Stimulated activated CD4-positive, alpha-beta T cell treated with anti-CD3 and anti-CD28 coated beads, TNF-alpha, amount 100 ng/mL, for 4 hours (primary cell): ENCODE measurements around the gene SLC6A3.
"Not testable (repeated sequence)": the region's sequence is repeated elsewhere in the genome, so short reads cannot be mapped to it uniquely, and the experiment has no call there.

Source experiments
- DNase-seq, 3 experiments: peaks; one replicate each; pipeline ENCODE4 v3.0.0-alpha.2; 2020; ENCODE audit warnings: low read depth in 3 of 3

Gene SLC6A3

DNA sequence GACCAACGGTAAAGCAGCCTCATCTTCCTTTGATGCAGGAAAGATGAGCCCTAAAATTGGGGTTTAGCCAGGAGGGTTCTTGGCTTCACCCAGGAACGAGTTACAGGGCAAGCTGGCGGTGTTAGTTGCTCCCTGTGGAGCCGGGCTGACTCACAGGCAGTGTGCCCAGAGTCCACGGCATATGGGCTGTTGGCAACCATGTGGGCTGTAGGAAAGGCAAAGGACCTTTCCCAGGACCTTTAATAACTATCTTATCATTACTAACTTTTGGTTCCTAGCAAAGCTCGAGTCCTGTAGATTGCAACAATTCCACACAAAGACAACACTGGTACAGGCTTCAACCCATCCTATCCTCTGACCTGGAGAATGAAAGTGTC is 70.6 kb downstream of the SLC6A3 start:
- no peak for DNase-seq

DNA sequence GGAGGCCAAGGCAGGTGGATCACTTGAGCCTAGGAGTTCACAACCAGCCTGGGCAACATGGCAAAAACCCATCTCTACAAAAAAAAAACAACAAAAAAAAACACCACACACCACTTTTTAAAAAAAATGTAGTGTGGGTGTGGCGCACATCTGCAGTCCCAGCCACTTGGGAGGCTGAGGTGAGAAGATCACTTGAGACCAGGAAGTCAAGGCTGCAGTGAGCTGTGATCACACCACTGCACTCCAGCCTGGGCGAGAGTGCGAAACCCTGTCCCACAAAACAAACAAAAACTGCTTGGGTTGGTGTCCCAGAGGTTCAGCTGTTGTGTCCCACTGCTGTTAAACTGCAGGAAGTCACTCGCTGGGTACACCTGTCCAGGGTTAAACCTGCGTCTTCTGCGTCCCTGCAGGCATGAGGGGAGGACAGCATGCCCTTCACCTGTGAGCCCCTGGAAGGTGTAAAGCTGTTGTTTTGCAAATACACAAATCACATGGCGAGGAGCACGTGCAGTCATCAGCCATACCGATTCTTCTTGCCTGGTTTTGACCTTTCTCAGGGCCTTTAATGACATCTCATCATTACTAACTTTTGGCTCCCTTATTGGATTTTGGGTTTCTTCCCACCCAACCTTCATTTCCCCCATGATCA is 71.1 kb downstream of the SLC6A3 start:
- DNase-seq, result no peak

DNA sequence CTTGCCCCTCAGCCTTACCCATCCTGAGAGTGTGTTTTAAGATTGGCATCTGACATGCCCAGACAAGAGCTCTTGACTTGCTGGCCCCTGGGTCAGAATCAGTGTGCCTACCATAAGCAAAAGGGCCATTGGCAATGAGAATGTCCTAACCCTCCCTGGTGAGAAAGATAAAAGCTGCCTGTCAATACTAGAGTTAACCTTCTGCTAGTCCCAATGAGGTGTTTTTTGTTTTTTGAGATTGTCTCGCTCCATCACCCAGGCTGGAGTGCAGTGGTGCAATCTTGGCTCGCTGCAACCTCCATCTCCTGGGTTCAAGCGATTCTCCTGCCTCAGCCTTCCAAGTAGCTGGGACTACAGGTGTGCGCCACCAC is 73.3 kb downstream of the SLC6A3 start:
- not testable (repeated sequence) for DNase-seq

DNA sequence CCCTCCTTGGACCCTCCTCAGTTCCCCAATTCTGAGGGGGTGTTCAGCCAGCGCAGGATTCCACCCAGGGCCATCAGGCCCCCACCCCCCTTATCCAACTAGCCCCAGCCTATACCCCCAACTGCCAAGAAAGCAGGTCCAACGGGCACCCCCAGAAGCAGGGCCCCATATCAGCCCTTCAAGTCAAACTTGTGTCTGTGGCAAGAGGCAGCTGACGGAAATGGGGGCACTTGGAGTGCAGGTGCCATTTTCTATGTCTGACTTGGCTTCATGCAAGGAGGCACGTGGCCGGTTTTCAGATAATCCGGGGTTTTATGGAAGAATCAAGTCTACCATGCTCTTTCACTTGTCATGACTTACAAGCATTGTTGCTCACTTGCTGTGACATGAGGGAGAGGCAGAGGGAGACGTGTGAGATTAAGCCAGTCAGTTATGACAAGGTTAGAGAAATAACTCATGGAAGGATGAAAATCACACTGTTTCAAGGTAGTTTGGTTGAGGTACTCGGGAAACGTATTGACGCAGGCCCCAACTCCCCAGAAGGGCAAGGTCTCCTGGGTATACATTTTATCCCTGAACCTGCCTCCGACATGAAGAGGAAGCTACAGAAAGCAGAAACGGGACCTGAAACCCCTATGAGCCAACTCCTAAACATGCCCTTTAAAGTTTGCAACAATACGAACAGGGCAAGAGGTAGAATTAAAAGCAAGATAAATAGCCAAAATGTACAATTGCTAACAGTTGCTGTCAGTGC is 73.8 kb downstream of the SLC6A3 start:
- DNase-seq, result no peak

DNA sequence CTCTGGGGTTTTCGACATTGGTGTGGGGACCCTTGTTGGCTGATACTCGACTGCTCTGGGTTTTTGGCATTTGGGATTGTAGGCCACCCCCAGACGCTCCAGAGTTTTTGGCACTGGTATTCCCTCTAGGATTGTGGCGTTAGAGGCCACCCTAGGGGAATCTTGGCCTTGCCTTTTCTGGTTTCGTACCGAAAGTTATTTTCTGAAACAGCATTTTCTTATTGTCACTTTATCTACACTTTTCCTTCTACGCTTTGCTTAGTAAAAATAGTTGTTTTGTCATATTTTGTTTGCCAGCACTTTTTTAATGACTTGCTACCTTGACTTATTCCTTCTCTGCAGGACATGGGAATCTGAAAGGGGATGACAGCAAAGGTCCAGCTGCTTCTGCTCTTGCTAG is 75.2 kb downstream of the SLC6A3 start:
- no peak for DNase-seq

DNA sequence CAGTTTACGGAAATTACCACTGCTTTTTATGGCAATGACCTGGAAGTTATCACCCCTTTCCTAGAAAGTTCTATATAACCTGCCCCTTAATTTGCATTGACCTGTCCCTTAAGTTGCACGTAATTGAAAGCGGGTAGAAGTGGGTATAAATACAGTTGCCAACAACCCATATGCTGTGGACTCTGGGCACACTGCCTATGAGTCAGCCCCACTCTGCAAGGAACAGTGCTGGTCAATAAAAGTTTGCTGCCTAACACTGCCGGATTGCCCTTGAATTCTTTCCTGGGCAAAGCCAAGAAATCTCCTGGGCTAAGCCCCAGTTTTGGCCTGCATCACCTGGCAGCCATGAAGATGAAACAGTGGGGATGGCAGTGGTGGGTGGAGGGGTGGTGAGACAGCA is 76.5 kb downstream of the SLC6A3 start:
- DNase-seq, result no peak

DNA sequence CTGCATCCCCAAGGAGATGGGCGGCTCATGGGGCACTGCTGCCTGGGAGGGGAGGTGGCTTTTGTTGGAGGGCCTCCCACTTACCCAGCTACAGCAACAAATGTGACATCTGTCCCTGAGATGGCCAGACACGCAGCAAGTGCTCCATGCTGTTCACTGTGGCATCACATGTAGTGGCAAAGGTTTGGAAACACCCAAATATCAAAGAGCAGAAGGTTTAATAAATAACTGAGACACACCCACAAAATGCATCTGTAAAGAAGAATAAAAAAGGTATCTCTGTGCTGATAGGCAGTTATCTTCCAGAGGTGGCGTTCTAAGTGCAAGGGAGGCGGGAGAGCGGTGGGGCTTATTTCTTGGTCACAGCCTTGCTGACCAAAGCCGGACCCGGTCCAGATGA is 77.0 kb downstream of the SLC6A3 start:
- DNase-seq, result no peak

DNA sequence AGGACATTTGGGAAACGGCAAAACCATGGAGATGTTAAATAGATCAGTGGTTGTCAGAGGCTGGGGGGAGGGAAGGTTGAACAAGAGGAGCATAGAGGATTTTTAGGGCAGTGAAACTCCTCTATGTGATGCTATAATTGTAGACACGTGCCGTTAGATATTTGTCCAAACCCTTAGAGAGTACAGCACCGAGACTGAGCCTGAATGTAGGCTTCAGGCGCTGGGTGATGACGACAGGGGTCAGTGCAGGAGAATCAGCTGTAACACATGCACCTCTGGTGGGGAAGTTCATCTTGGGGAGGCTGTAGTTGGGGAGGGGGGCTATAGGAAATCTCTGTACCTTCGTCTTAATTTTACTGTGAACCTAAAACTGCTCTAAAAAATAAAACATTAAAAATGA is 78.1 kb downstream of the SLC6A3 start:
- no peak for DNase-seq

DNA sequence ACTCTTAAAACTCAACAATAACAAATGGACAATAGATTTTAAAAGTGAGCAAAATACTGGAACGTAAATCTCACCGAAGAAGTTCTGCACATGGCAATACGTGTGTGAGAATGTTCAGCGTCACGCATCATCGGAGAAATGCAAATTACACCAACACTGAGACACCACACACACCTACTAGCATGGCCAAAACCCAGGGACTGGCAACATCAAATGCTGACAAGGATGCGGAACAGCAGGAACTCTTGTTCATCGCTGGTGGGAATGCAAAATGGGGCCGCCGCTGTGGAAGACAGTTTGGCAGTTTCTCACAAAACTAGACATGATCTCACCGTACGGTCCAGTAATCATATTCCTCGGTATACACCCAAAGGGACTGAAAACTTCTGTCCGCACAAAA is 78.7 kb downstream of the SLC6A3 start:
- no peak for DNase-seq

DNA sequence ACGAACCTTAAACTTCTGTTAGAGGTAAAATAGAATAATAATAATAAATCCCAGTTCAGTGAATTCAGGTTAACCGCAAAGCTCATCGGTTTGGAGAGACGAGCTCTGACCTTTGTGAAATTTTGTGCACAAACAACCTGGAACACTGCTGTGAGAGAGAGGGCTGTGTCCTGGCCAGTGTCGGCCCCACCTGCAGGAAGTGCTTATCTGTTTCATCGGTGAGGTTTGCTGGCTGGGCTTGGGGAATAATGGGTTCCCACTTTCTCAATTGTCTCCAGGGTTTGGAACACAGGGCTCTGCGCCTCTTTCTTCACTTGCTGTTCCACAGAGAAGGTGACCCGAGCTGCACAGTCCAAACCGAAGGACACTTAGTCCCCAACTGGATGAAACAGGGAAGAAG is 81.0 kb downstream of the SLC6A3 start:
- no peak for DNase-seq

DNA sequence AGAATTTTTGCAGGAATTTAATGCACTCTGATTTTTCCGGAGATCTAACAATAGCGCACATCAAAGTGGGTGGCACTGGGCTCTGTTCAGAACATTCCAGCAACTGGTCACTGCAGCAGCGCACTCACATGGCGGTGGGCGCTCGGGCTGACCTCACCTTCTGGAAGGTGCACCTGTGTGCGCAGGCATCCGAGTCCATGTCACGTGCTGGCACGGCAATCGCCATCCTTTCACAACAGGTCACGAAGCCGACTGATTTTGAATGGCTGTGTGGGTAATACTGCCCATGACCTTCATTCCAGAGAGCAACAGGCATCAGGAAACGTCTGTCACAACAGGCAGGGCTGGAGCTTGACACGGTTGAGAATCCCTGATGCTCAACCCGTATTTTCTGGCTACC is 81.7 kb downstream of the SLC6A3 start:
- DNase-seq, result no peak

DNA sequence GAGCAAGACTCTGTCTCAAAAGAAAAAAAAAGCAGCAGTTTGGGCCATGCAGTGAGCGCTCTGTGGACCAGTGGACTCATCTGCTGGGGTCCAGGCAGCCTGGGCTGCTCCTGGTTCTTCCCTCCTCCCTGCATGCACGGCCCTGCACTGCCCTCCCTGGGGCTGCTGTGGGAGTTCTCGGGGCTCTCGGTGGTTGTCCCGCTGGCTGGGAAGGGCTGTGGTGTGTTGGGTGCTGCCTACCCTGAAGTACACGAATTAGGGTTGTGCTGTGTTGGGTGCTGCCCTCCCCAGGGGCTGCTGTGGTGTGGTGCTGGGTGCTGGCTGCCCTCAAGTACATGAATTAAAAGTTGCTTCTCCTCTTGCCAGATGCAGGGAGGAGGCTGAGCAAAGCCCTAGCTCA is 82.1 kb downstream of the SLC6A3 start:
- DNase-seq, result no peak

DNA sequence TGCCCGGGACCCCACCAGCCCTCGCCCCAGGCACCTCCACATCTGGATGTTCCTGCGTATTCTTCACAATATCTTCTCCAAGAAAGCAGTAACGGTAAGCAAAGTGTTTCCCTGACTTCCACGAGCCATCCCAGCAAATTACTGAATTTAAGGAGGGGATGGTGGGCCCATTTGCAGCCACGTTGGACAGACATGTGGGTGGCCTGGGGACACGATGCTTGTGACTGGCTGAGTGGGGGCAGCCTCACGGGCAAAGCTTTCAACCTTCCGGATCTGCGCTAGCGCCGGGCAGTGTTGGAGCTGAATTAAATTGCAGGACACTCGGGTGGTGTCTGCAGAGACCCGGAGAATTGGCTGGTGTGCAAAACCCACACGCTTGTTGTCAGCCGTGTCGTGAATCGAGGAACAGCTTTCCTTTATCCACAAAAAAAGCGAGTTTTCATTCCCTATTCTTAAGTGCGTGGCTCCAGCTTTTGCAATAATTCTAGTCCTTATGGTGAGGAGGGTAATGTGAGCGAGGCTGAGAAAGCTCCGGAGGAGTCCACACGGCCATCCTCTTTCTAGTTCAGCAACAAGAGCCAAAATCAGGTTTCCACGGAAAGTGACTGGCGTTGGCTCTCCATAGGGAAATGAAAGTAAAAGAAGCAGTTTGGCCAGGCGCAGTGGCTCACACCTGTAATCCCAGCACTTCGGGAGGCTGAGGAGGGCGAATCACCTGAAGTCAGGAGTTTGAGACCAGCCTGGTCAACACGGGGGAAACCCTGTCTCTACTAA is 82.8 kb downstream of the SLC6A3 start:
- DNase-seq, result no peak

DNA sequence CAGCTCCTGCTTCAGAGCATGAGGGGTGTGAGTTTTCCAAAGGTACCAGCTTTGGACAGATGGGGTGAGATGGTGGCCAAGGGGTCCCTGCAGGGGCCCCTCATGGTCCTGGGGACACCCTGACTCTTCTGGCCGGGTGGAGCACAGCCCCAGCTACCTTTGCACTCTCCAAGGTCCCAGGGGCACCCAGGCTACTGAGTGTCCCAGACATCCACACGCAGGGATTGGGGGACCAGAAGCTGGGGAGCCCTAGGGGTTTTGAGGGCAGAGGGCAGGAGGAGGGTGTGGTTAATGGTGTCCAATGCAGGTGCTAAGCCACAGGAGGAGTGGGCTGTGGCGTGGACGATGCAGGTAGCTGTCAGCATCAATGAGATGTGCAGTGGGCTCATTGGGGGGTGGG is 84.4 kb downstream of the SLC6A3 start:
- DNase-seq, result no peak

DNA sequence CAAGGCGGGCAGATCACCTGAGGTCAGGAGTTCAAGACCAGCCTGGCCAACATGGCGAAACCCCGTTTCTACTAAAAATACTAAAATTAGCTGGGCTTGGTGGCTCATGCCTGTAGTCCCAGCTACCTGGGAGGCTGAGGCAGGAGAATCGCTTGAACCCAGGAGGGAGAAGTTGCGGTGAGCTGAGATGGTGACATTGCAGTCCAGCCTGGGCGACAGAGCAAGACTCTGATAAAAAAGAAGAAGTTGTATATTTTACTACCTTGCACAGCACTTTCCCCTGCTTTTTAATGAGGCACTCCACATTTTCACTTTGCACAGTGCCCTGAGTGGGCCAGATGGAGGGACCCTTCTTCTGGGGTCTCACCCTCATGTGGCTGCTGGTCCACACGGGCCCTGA is 84.9 kb downstream of the SLC6A3 start:
- DNase-seq, result not testable (repeated sequence)

DNA sequence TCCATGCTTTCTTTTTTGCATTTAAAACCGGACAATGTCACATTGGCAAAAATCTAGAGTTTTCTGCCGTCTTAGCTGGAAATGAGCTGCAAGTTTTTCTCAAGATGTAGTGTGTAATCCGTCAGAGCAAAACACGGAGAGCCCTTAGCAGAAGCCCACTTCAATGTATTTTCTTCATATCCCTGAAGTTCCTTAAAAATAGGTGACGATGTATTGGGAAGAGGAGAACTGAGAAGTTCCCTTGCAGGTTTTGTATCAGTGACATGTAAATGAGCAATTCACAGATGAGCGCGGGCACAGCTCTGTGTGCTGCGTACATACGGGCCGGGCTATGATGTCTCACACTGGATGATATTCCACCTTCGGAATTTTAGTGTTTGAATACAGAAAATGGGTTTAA is 85.5 kb downstream of the SLC6A3 start:
- DNase-seq, result no peak

DNA sequence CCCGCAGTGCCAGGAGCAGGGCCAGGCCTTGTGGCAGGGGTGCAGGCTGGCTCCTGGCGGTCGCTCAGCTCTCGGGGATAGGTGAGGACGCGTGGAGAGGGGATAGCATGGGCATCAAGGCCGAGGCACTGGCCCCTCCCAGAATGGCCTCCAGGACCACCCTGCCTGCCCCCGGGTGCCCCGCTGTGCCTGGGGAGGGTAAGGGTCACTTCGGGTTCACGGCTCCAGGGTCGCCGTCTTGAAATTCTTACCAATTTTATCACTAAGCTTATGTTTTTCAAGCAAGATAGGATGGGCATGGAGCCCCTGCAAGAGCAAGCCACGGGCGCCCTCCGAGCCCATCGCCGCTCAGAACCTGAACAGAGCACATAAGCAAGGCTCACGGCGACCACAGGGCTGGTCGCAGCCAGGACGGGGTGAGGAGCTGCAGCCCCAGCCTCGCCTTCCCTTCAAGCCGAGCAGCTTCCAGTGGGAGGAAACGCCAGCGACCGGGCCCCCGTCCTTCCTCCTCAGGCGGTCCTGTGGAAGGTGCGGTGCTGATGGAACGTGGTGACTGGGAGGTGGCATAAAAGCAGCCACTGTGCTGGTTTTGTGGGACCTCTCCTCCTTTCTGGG is 86.1 kb downstream of the SLC6A3 start:
- no peak for DNase-seq

DNA sequence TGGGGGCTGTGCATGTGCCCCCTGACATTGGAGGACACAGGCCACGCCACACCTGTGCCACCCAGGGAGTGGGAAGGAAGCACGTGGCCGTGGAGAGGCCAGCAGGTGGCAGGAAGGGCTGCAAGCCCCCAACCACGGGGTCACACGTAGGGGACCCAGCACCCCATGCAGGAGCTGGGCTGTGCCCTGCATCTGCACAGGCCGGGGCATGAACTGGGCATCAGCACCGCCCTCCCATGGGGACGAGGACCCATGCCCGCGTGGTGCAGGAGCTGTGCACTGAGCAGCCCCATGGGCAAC is 86.6 kb downstream of the SLC6A3 start:
- no peak for DNase-seq

DNA sequence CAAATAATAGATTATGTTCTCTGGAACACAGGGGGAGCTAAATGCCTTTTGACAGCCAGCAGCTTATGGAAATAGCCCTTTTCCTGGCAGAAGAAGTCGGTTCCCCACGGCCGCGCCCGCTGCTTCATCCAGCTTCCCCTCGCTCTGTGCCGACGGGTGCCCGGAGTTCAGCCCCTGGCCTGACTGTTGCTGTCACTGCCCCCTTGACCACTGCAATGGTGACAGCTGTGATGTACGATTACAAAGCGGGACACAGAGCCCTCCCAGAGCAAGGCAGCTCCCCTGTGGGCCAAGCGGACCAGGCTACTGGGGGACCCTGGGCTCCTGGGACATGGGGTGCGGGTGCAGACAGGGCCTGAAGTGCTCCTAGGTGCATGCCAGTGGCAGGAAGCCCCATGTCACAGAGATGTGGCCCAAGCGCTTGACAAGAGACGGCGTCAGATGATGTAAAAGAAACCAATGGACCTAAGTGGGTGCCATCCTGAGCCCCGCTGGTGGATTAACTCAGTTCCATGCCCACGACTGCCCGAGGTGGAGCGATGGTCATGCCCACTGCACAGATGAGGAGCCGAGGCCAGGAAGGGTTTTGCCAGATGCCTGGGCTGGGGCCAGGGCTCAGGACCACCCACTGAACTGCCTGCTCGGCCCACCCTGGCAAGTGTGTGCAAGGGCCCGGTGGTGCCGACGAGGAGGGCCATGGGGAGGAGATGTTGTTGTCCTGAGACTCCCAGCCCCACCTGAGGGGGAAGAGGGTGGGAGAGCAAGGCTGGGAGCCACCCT is 87.1 kb downstream of the SLC6A3 start:
- no peak for DNase-seq

DNA sequence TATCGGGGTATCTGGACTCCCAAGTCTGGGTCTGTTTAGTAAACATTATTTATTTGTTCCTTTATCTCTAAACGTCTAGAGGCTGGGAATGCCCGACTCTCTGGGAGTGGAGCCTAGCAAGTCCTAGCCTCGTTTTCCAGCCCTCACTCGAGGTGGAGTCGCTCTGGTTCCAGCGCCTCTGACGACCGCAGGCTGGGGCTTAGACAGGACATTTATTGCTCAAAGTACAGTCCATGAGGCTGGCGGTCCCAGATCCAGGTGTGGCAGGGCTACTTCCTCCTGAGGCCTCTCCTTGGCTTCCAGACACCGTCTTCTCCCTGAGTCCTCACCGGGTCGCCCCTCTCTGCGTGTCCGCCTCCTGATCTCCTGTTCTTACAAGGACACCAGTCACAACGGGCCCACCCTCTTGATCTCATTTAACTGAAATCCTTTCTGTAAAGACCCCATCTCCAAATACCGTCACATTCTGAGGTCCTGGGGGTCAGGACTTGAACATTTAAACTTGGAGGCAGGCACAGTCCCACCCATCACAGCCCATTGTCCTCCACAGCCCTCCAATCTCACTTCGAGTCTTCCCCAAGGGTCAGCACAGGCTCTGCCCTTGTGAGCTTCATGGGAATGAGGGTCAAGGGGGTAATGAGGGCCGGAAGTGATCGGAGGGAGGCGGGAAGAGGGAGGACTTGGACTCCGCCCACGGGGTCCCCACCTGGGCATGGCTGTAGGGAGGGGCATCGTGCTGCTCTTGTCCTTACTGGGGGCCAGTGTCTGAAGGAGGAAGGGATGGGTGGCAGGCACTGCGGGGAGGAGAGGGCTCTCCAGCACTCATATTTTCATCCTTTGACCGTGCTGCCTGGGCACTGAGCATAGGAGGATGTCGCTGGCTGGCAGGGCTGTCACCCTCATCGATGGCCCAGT is 88.1 kb downstream of the SLC6A3 start:
- DNase-seq, result no peak

DNA sequence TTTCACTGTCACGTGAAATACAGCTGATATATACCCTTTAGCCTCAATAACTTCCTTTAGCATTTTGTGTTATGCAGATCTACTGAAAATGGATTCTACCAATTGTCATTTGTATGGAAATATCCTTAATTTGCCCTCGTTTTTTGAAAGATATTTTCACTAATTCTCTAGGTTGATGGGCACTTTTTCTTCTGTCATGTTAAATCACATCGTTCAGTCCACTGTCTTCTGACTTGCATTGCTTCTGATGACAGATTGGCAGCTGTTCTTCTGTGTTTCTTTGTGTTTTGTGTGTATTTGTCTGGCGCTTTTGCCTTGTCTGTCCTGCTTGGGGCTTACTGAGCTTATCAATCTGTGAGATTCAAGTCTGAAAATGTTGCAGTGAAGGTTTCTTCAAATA is 90.7 kb downstream of the SLC6A3 start:
- no peak for DNase-seq
